Endodermal cell (in vitro differentiated cells): Measurements from ENCODE around the gene TTC9B. TPM values are rescaled to one million over a fixed set of nuclear protein-coding genes. Genes with fewer than 3 reads are reported as not detected.

ENCODE experiments used
- DNase-seq: peaks from one replicate; pipeline ENCODE4 v3.0.0-alpha.2; 2017
- H3K27ac ChIP-seq: 2 replicates; pipeline ENCODE4 v1.5.1; 2013; ENCODE audit warnings: mild to moderate bottlenecking, low read depth, low read length, moderate library complexity
- H3K27me3 ChIP-seq: 2 replicates; pipeline ENCODE4 v1.6.1; 2013; ENCODE audit warnings: mild to moderate bottlenecking, low read length, moderate library complexity; ENCODE audit not compliant: insufficient read depth, control insufficient read depth, poor library complexity, severe bottlenecking
- H3K36me3 ChIP-seq: 2 replicates; pipeline ENCODE4 v1.7.0; 2013; ENCODE audit warnings: mild to moderate bottlenecking, low read length, moderate library complexity; ENCODE audit not compliant: control insufficient read depth, insufficient read depth
- H3K4me1 ChIP-seq: one replicate; pipeline ENCODE4 v1.7.0; 2013; ENCODE audit warnings: low read length; ENCODE audit not compliant: control insufficient read depth, insufficient read depth
- H3K4me3 ChIP-seq: 2 replicates; pipeline ENCODE4 v1.5.1; 2013; ENCODE audit warnings: mild to moderate bottlenecking, low read length, moderate library complexity
- H3K9ac ChIP-seq: 2 replicates; pipeline ENCODE4 v1.6.1; 2013; ENCODE audit warnings: mild to moderate bottlenecking, low read length, moderate library complexity; ENCODE audit not compliant: poor library complexity, severe bottlenecking; ENCODE audit errors: extremely low read depth
- H3K9me3 ChIP-seq: 2 replicates; pipeline ENCODE4 v1.6.1; 2013; ENCODE audit warnings: mild to moderate bottlenecking, low read length, moderate library complexity; ENCODE audit not compliant: control insufficient read depth
- H3K27ac Mint-ChIP-seq: 2 replicates; pipeline ENCODE4 v1.8.0; 2020; ENCODE audit warnings: mixed read lengths
- H3K27me3 Mint-ChIP-seq: 2 replicates; pipeline ENCODE4 v1.8.0; 2021; ENCODE audit warnings: mild to moderate bottlenecking, mixed read lengths; ENCODE audit not compliant: insufficient read depth
- H3K36me3 Mint-ChIP-seq: 2 replicates; pipeline ENCODE4 v1.8.0; 2020; ENCODE audit warnings: low read depth, mixed read lengths
- H3K4me1 Mint-ChIP-seq: 2 replicates; pipeline ENCODE4 v1.8.0; 2020; ENCODE audit warnings: mixed read lengths
- H3K4me3 Mint-ChIP-seq: 2 replicates; pipeline ENCODE4 v1.8.0; 2020; ENCODE audit warnings: mild to moderate bottlenecking, moderate library complexity, mixed read lengths
- H3K9me3 Mint-ChIP-seq: 2 replicates; pipeline ENCODE4 v1.8.0; 2020; ENCODE audit warnings: mild to moderate bottlenecking, mixed read lengths
- WGBS, 2 experiments: methylation state at CpG; one replicate each; pipeline versions ENCODE4 v1.1.5 to v1.1.7; 2013; ENCODE audit warnings: missing lambda C conversion rate in 2 of 2, mixed read lengths in 1 of 2; ENCODE audit not compliant: insufficient coverage in 1 of 2, insufficient read length in 1 of 2; 5-methylcytosine and 5-hydroxymethylcytosine counted together
- total RNA-seq, 2 donors: library from RNA; stranded (reverse); fragmentation: NEBNext Ultra II Directional in 1 of 2; extraction: Animal tissue kit (Norgen Biotek cat#: 25700) in 1 of 2; gene quantifications; 2 replicates in 1 of 2; 3 replicates in 1 of 2; pipeline ENCODE4 v1.2.1, GENCODE V29; 2021
- TF ChIP-seq, protein P1 (sequence below): fragments of 200-600 bp; sonication (generic); conservative IDR thresholded peaks from 2 replicates; pipeline ENCODE4 v1.5.0; 2021; ENCODE audit warnings: antibody characterized with exemption, mild to moderate bottlenecking

TTC9B gene
- total RNA-seq, 2 donors from 2014 or later, result not detected

DNA sequence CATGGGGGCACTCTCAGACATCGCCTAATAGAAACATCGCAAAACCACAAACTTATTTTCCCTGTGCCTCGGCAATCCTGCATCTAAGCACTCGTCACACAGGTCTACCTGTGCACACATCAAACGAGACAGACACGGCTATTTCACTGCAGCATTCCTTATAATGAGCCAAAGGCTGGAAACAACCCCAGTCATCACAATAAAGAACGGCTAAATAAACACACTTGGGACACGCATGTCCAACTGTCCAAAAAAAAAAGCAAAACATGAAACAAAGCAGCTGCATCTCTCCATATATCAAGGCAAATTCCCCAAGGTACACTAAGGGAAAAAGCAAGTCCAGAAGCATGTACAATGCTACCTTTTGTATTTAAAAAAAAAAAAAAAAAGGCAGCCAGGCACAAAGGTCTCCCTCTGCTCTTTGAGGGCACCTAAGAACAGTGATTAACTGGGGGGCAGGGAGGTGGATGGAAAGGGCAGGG is 35.5 kb upstream of the TTC9B start:
- peaks cover 41% of the 10 kb centered on the region for H3K4me1 ChIP-seq
- H3K9me3 Mint-ChIP-seq, result no peaks in the 10 kb centered on the region
- DNase-seq, result no peak
- H3K4me3 Mint-ChIP-seq, result peak overlapping the region; percentile 6
- H3K9ac ChIP-seq, result no peak overlapping the region
- TF ChIP-seq, protein P1, sequence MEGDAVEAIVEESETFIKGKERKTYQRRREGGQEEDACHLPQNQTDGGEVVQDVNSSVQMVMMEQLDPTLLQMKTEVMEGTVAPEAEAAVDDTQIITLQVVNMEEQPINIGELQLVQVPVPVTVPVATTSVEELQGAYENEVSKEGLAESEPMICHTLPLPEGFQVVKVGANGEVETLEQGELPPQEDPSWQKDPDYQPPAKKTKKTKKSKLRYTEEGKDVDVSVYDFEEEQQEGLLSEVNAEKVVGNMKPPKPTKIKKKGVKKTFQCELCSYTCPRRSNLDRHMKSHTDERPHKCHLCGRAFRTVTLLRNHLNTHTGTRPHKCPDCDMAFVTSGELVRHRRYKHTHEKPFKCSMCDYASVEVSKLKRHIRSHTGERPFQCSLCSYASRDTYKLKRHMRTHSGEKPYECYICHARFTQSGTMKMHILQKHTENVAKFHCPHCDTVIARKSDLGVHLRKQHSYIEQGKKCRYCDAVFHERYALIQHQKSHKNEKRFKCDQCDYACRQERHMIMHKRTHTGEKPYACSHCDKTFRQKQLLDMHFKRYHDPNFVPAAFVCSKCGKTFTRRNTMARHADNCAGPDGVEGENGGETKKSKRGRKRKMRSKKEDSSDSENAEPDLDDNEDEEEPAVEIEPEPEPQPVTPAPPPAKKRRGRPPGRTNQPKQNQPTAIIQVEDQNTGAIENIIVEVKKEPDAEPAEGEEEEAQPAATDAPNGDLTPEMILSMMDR, result no peak
- peaks cover 48% of the 10 kb centered on the region for H3K36me3 ChIP-seq
- peaks cover 48% of the 10 kb centered on the region for H3K36me3 Mint-ChIP-seq
- no peaks in the 10 kb centered on the region for H3K9me3 ChIP-seq
- 84 to 95% methylated on average over 7 to 8 of the region's 8 CpGs for WGBS, 2 experiments
- H3K27me3 ChIP-seq, result no peaks in the 10 kb centered on the region
- H3K4me1 Mint-ChIP-seq, result peaks cover 40% of the 10 kb centered on the region
- no peaks in the 10 kb centered on the region for H3K27me3 Mint-ChIP-seq
- H3K27ac ChIP-seq, result no peak overlapping the region
- H3K27ac Mint-ChIP-seq, result peak overlapping the region; percentile 74
- peak overlapping the region; percentile 54 for H3K4me3 ChIP-seq

DNA sequence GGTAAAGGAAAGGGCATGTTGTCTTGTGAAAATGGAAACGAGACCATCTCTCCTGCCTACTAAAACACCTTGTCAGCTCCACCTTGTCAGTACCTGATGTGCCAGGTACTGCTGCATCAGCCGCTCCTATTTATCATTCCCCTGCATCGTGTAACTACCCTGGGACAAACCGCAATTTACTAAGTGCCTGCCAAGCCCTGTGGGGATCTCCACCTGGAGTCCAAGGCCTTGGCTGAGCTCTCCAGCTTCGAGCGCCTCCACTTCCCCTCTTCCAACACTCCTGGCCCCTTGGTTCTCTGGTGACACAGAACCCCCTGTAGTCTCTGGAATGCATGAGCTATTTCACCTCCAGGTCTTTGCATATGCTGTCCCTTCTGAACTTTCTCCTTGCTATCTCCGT is 34.2 kb upstream of the TTC9B start:
- TF ChIP-seq, protein P1, result peak; percentile 1
- Mint-ChIP-seq H3K4me3 (peak overlapping the region; percentile 5), H3K36me3 (peaks cover 51% of the 10 kb centered on the region), H3K27ac (peak overlapping the region; percentile 92), H3K27me3 (no peaks in the 10 kb centered on the region), H3K4me1 (peaks cover 40% of the 10 kb centered on the region), H3K9me3 (no peaks in the 10 kb centered on the region)
- H3K9ac ChIP-seq, result no peak overlapping the region
- WGBS, 2 experiments, result 77 to 81% methylated on average over 7 of the region's 7 CpGs
- H3K9me3 ChIP-seq, result no peaks in the 10 kb centered on the region
- peaks cover 41% of the 10 kb centered on the region for H3K4me1 ChIP-seq
- no peak overlapping the region for H3K27ac ChIP-seq
- peaks cover 44% of the 10 kb centered on the region for H3K36me3 ChIP-seq
- H3K27me3 ChIP-seq, result no peaks in the 10 kb centered on the region
- DNase-seq, result peak; percentile 77
- H3K4me3 ChIP-seq, result peak overlapping the region; percentile 54

DNA sequence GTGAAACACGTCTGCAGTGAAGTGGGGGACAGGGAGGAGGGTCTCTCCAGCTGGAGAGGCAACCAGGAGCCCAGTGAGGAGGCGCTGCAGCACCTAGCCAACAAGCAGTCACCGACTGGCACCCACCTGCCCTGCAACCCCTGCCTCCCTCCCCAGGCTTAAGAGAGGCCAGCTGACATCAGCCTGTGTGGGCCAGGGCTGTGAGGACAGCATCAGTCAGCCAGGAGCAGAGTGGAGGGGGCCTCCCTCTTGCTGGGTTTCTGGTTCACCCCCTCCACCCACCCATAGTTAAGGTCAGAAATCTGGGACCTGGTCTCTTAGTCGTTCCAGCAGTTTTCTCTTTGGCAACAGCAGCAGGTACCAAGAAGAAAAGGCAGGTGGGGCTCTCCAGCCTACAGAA is 33.8 kb upstream of the TTC9B start:
- no peaks in the 10 kb centered on the region for H3K9me3 Mint-ChIP-seq
- Histone ChIP-seq H3K27ac (no peak overlapping the region), H3K4me1 (peaks cover 41% of the 10 kb centered on the region), H3K36me3 (peaks cover 40% of the 10 kb centered on the region), H3K9me3 (no peaks in the 10 kb centered on the region), H3K9ac (no peak overlapping the region), H3K27me3 (no peaks in the 10 kb centered on the region), H3K4me3 (no peak overlapping the region)
- peak overlapping the region; percentile 5 for H3K4me3 Mint-ChIP-seq
- DNase-seq, result no peak
- TF ChIP-seq, protein P1, result peak; percentile 42
- peak overlapping the region; percentile 92 for H3K27ac Mint-ChIP-seq
- WGBS, 2 experiments, result 80 to 91% methylated on average over 1 to 4 of the region's 4 CpGs
- H3K4me1 Mint-ChIP-seq, result peaks cover 40% of the 10 kb centered on the region
- H3K27me3 Mint-ChIP-seq, result no peaks in the 10 kb centered on the region
- H3K36me3 Mint-ChIP-seq, result peaks cover 51% of the 10 kb centered on the region
